ENCODE data around the gene IGSF23. TPM values are rescaled to one million over a fixed set of nuclear protein-coding genes. Genes with fewer than 3 reads are reported as not detected.
A peak's percentile ranks its signal among the peaks of the same experiment; 100 is the strongest.

IGSF23 gene
- total and polyA plus RNA-seq, 2 of the 13 experiments (the other 11 are each of a cell fraction or from before 2014, with no cell fraction given), result 2.3 to 8.8 TPM

DNA sequence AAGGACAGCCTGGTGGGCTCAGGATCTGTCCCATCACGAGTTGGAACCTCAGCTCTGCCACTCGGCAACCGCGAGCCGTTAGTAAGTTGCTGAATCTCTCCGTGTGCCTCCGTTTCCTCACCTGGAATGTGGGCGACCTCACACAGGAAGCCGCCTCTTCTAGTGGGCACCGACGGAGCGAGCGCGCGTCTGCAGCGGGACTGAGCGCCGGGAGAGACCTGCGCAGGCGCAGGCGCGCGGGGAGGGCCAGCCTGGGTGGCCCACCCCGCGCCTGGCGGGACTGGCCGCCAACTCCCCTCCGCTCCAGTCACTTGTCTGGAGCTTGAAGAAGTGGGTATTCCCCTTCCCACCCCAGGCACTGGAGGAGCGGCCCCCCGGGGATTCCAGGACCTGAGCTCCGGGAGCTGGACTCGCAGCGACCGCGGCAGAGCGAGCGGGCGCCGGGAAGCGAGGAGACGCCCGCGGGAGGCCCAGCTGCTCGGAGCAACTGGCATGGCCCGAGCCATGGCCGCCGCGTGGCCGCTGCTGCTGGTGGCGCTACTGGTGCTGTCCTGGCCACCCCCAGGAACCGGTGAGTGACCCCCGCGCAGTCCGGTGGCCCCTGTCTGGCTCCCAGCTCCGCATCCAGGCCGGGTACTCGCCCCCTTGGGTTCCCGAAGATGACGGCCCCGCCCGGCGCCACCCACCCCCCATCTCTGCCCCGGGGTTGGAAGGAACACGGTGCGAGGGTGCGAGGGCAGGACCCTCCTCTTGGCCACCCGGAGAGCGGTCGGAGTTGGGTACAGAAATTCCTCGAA is 30.4 kb downstream of the IGSF23 start, which contains the start of gene PVR (continued):
- TF ChIP-seq, protein P1, sequence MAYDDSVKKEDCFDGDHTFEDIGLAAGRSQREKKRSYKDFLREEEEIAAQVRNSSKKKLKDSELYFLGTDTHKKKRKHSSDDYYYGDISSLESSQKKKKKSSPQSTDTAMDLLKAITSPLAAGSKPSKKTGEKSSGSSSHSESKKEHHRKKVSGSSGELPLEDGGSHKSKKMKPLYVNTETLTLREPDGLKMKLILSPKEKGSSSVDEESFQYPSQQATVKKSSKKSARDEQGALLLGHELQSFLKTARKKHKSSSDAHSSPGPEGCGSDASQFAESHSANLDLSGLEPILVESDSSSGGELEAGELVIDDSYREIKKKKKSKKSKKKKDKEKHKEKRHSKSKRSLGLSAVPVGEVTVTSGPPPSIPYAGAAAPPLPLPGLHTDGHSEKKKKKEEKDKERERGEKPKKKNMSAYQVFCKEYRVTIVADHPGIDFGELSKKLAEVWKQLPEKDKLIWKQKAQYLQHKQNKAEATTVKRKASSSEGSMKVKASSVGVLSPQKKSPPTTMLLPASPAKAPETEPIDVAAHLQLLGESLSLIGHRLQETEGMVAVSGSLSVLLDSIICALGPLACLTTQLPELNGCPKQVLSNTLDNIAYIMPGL (CRISPR knock-in tag; IDR thresholded peaks at IDR 0.05; ENCODE audit: borderline replicate concordance in 1 of 2, low read depth in 1 of 2), result peak in 1 of 2 experiments; percentile 86; a peak in 2 of 4 replicates
- TF ChIP-seq SP1 (IDR thresholded peaks at IDR 0.05) (no peak), SP1 (CRISPR knock-in tag; IDR thresholded peaks at IDR 0.05) (peak; percentile 44; the same call in 1 of the 2 replicates), PITX1 (CRISPR knock-in tag; IDR thresholded peaks at IDR 0.05) (peak; percentile 10; the same call in 1 of the 2 replicates), HNF4G (IDR thresholded peaks at IDR 0.05; ENCODE audit: borderline replicate concordance, low read depth, low read length) (no peak), HNF4G (CRISPR knock-in tag; IDR thresholded peaks at IDR 0.05; ENCODE audit: borderline replicate concordance, low read depth) (0 out of 2 replicates have a peak, but pooled peaks have one; percentile 42), PHF20 (CRISPR knock-in tag; IDR thresholded peaks at IDR 0.05) (0 out of 2 replicates have a peak, but pooled peaks have one; percentile 25), TOPORS (CRISPR knock-in tag; IDR thresholded peaks at IDR 0.05) (peak; percentile 36; the same call in 1 of the 2 replicates), ZNF678 (CRISPR knock-in tag; IDR thresholded peaks at IDR 0.05) (peak; percentile 84; the same call in 1 of the 2 replicates), YEATS4 (CRISPR knock-in tag; IDR thresholded peaks at IDR 0.05; ENCODE audit: borderline replicate concordance) (0 out of 2 replicates have a peak, but pooled peaks have one; percentile 72), NONO (IDR thresholded peaks at IDR 0.05) (no peak), NONO (CRISPR knock-in tag; conservative IDR thresholded peaks at IDR 0.05) (0 out of 2 replicates have a peak, but pooled peaks have one; percentile 20), ZNF781 (CRISPR knock-in tag; IDR thresholded peaks at IDR 0.05; ENCODE audit: borderline replicate concordance, not compliant biosample characterization) (peak; percentile 27), FOXO1 (CRISPR knock-in tag; IDR thresholded peaks at IDR 0.05) (peak; percentile 32; the same call in 1 of the 2 replicates), SP4 (CRISPR knock-in tag; IDR thresholded peaks at IDR 0.05) (0 out of 2 replicates have a peak, but pooled peaks have one; percentile 17), ZNF510 (CRISPR knock-in tag; IDR thresholded peaks at IDR 0.05; ENCODE audit: low read depth) (no peak), ZNF446 (CRISPR knock-in tag; IDR thresholded peaks at IDR 0.05) (0 out of 2 replicates have a peak, but pooled peaks have one; percentile 31), ZNF891 (CRISPR knock-in tag; IDR thresholded peaks at IDR 0.05) (peak; percentile 46; the same call in 1 of the 2 replicates)
- TF ChIP-seq, protein P2, sequence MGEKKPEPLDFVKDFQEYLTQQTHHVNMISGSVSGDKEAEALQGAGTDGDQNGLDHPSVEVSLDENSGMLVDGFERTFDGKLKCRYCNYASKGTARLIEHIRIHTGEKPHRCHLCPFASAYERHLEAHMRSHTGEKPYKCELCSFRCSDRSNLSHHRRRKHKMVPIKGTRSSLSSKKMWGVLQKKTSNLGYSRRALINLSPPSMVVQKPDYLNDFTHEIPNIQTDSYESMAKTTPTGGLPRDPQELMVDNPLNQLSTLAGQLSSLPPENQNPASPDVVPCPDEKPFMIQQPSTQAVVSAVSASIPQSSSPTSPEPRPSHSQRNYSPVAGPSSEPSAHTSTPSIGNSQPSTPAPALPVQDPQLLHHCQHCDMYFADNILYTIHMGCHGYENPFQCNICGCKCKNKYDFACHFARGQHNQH (CRISPR knock-in tag; IDR thresholded peaks at IDR 0.05), result peak; percentile 34
- TF ChIP-seq, protein P3, sequence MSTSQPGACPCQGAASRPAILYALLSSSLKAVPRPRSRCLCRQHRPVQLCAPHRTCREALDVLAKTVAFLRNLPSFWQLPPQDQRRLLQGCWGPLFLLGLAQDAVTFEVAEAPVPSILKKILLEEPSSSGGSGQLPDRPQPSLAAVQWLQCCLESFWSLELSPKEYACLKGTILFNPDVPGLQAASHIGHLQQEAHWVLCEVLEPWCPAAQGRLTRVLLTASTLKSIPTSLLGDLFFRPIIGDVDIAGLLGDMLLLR (CRISPR knock-in tag; IDR thresholded peaks at IDR 0.05), result no peak
- TF ChIP-seq, protein P4, sequence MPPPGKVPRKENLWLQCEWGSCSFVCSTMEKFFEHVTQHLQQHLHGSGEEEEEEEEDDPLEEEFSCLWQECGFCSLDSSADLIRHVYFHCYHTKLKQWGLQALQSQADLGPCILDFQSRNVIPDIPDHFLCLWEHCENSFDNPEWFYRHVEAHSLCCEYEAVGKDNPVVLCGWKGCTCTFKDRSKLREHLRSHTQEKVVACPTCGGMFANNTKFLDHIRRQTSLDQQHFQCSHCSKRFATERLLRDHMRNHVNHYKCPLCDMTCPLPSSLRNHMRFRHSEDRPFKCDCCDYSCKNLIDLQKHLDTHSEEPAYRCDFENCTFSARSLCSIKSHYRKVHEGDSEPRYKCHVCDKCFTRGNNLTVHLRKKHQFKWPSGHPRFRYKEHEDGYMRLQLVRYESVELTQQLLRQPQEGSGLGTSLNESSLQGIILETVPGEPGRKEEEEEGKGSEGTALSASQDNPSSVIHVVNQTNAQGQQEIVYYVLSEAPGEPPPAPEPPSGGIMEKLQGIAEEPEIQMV (CRISPR knock-in tag; IDR thresholded peaks at IDR 0.05; ENCODE audit: low read depth), result no peak
- TF ChIP-seq, protein P5, sequence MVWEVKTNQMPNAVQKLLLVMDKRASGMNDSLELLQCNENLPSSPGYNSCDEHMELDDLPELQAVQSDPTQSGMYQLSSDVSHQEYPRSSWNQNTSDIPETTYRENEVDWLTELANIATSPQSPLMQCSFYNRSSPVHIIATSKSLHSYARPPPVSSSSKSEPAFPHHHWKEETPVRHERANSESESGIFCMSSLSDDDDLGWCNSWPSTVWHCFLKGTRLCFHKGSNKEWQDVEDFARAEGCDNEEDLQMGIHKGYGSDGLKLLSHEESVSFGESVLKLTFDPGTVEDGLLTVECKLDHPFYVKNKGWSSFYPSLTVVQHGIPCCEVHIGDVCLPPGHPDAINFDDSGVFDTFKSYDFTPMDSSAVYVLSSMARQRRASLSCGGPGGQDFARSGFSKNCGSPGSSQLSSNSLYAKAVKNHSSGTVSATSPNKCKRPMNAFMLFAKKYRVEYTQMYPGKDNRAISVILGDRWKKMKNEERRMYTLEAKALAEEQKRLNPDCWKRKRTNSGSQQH (CRISPR knock-in tag; IDR thresholded peaks at IDR 0.05; ENCODE audit: low read depth), result peak; percentile 51; the same call in 1 of the 2 replicates
